Fibroblast of pulmonary artery (primary cell): ENCODE measurements around the gene LIN7A.
"Not testable (repeated sequence)": the region's sequence is repeated elsewhere in the genome, so short reads cannot be mapped to it uniquely, and the experiment has no call there.

ENCODE experiments used
- DNase-seq: peaks from one replicate; pipeline ENCODE4 v3.0.0-alpha.2; 2010; ENCODE audit warnings: low read depth
- H3K4me3 ChIP-seq: replicated peaks from 2 replicates; pipeline ENCODE4 v1.5.1; 2011; ENCODE audit warnings: low read depth, mild to moderate bottlenecking, control low read depth, low read length, moderate library complexity
- CTCF ChIP-seq: IDR thresholded peaks from 2 replicates; pipeline ENCODE4 v1.5.1; 2011; ENCODE audit warnings: mild to moderate bottlenecking, control low read depth, low read length, inconsistent platforms; ENCODE audit errors: missing control alignments

Gene LIN7A

GRCh38 chr12:80901661-80902060 is 36.1 kb downstream of the LIN7A start:
- no peak overlapping the region for H3K4me3 ChIP-seq
- DNase-seq, result no peak
- TF ChIP-seq CTCF, result no peak

- no peak for DNase-seq
- TF ChIP-seq CTCF, result no peak
- H3K4me3 ChIP-seq, result no peak overlapping the region
Observed at GRCh38 chr12:80895240-80895639, 42.5 kb downstream of the LIN7A start.

- DNase-seq, result no peak
- TF ChIP-seq CTCF, result no peak
- H3K4me3 ChIP-seq, result no peak overlapping the region
Observed at GRCh38 chr12:80894179-80894578, 43.6 kb downstream of the LIN7A start.

GRCh38 chr12:80892597-80893445 is 44.9 kb downstream of the LIN7A start:
- no peak for TF ChIP-seq CTCF
- H3K4me3 ChIP-seq, result no peak overlapping the region
- no peak for DNase-seq

- TF ChIP-seq CTCF, result no peak
- no peak overlapping the region for H3K4me3 ChIP-seq
- DNase-seq, result no peak
Observed at GRCh38 chr12:80884651-80885050, 53.1 kb downstream of the LIN7A start.

GRCh38 chr12:80881106-80881505 is 56.6 kb downstream of the LIN7A start:
- DNase-seq, result no peak
- no peak overlapping the region for H3K4me3 ChIP-seq
- no peak for TF ChIP-seq CTCF

GRCh38 chr12:80878452-80878851 is 59.3 kb downstream of the LIN7A start:
- not testable (repeated sequence) for H3K4me3 ChIP-seq, DNase-seq
